GM18498 (cell line): ENCODE data around the gene C1QTNF4.

Experiments used
- ATAC-seq: cut with Tn5 transposase; IDR thresholded peaks from one replicate; pipeline ENCODE4 v1.9.1; 2021; ENCODE audit warnings: mild to moderate bottlenecking, moderate library complexity; ENCODE audit not compliant: unreplicated experiment

Gene C1QTNF4

GRCh38 chr11:47593492-47593933 is 698 bp downstream of the C1QTNF4 start:
- ATAC-seq = no peak

DNA sequence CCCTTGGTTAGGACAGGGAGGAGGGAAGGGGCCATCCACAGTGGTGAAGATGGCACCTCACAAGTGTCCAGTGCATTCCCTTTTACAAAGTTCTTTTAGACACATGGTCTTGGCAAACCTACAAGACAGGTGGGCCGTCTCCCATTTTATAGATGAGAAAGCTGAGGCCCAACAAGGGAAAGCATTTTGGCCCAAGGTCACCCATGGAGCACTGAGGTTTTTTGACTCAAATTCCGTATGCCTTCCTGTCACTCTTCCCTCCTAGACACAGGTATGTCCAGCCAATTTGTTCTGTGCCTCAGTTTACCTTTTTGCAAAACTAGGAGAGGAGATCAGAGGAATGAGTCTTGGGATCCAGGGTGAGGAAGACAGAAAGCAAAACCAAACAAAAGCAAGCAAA is 1.2 kb downstream of the C1QTNF4 start:
- ATAC-seq = no peak

DNA sequence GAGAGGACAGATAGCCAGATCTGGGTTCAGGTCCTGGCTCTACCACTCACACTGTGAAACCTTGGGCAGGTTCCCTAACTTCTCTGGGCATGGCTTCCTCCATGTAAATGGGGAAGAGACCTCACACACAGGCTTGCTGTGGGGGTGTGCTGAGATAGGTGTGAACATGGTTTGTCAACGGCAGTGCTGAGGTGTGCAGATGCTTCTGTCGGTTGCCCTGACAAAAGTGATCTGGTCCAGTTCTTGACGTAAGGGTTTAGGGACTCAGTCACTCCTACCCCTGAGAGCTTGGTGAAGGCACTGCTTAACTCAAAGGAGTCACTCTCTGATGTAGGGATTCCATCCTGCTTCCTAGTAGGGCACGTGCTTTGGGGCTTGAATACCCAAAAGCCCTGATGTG is 2.0 kb downstream of the C1QTNF4 start:
- no peak for ATAC-seq

GRCh38 chr11:47591764-47592163 is 2.4 kb downstream of the C1QTNF4 start:
- no peak for ATAC-seq

GRCh38 chr11:47589977-47590861 is 4.0 kb downstream of the C1QTNF4 start:
- ATAC-seq = no peak

- ATAC-seq = no peak
Observed at GRCh38 chr11:47589584-47589976, 4.6 kb downstream of the C1QTNF4 start.

DNA sequence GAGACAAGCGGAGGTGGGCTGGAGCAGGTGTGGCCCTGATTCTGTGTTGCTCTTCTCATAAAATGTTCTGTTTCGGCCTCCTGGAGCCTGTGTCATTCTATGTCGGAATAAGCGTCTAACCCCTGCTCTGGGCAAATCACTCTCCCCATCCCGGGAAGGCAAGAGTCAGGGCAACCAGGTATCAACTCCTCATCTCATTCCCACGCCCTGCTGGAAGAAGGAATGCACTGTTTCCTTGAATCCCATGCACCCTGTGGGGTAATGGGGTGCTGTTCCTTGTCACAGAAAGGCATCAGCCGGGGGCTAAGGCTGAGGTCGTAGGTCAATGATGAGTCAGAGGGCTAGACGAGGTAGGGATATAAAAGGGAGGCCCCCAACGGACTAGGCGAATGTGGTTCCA is 5.1 kb downstream of the C1QTNF4 start:
- ATAC-seq = no peak

DNA sequence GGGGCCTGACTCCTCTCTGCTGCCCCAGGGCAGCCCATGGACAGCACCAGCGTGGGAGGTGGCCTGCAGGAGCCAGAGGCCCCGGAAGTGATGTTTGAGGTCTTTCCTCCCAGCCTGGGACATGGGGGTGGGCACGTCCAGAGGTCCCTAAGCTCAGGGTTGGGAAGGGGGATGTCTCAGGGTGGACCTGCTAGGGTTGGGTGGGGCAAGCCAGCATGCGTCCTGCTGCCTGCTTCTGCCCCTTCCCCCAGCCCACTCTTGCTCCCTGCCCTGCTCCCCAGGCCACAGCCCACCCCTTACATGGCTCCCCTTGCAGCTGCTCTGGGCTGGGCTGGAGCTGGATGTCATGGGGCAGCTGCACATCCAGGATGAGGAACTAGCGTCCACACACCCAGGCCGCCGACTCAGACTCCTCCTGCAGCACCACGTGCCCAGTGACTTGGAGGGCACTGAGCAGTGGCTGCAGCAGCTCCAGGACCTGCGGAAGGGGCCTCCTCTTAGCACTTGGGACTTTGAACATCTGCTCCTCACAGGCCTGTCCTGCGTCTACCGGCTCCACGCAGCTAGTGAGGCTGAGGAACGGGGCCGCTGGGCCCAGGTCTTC is 6.4 kb downstream of the C1QTNF4 start:
- ATAC-seq = no peak

- no peak for ATAC-seq
Observed at GRCh38 chr11:47587039-47587716, 7.0 kb downstream of the C1QTNF4 start.

DNA sequence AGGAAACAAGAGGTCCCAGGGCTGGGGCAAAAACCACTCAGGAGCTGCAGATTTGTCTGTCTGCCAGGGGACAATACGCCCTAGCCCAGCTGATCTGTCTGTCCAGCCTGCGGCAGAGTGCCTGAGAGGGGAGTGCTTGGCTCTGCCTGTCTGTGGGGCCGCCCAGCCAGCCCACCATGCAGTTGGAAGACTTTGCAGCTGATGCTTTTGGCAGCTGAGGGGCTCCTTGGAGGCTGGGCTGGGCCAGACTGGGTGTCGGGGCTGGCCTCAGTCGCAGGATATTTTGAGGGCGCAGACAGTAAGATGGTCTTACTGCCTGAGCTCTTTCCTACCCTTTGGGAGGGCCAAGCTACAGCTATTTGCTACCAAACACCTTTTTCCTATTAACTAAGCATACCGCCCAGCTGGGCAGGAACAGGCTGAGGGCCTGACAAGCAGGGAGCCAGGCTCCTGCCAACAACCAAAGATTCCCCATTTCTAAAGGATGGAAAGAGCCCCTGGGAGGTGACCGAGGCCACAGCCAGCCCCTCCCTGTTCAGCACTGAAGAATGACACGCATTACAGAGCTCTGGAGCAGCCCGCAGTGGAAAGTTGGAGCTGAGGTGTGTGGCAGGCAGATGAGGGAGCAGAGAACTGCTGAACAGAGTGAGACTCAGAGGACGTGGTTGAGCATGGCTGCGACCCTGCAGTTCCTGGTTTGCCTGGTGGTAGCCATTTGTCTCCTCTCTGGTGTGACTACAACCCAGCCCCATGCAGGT is 7.9 kb downstream of the C1QTNF4 start, which contains the start of gene FAM180B:
TSS of gene FAM180B (plus strand) at position 581 of the 758 bp plus-strand sequence. CDS start at position 672, 91 bp downstream.
- ATAC-seq = no peak

DNA sequence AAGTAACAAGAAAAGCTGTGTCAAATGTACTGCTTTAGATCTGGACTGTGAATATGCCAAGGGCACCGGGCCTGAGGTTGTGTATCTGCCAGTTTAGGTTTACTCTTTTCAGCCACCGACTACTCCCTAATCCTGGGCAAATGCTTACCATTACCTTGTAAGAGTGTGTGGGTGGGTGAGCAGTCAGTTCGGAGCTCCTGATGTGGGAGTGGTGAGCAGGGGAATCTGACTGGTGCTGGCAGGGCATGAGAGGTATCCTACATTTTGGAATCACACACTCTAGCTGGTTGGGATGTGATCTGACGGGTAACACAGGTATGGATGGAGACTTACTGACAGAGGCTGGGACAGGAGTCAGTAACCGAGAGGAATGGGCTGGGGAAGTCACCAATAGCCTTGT is 10.4 kb downstream of the C1QTNF4 start:
- no peak for ATAC-seq

DNA sequence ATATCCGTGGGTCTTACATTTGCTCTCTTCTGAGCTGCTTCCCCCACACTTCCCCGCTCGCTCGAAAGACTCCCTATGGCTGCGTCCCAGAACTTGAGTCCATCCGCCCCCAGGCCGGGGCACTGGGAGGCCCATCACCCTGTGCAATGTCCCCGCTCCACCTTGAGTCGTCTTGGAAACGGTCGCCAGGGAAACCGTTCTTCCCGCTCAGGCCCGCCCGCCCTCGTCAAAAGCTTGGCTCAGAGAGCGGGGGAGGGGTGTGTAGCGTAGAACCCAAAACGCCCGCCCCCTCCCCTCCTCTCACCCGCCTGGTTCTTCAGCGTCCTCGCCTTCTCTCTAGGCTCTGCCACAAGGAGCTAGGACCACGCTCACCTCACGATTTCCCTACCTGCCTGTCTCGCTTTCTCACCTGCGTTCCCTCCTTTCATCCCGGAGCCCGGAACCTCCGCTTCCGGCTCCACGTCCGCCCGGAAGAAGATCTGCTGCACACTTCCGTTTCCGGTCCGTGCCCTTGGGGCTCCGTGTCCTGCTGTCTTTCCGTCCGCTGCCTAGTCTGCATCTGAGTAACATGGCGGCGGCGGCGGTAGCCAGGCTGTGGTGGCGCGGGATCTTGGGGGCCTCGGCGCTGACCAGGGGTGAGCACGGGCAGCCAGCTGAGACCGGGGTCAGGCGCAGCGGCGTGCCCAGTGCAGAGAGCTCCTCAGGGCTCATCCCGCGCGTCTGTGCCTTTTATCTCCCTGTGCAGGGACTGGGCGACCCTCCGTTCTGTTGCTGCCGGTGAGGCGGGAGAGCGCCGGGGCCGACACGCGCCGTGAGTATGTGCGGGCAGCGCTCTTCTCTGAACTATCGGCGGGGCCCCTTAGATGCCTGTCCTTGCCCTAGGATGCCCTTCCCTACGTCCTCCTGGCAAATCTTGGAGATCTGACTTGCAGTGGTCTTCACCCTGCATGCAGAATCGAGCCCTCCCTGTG is 15.4 kb downstream of the C1QTNF4 start, which contains the start of the genes KBTBD4 and NDUFS3:
TSS of gene KBTBD4 (minus strand) at position 447 of the 971 bp plus-strand sequence. CDS start at position 428, 19 bp downstream.
TSS of gene NDUFS3 (plus strand) at position 551 of the 971 bp plus-strand sequence. CDS start at position 569, 18 bp downstream.
- peak; percentile 91 for ATAC-seq

DNA sequence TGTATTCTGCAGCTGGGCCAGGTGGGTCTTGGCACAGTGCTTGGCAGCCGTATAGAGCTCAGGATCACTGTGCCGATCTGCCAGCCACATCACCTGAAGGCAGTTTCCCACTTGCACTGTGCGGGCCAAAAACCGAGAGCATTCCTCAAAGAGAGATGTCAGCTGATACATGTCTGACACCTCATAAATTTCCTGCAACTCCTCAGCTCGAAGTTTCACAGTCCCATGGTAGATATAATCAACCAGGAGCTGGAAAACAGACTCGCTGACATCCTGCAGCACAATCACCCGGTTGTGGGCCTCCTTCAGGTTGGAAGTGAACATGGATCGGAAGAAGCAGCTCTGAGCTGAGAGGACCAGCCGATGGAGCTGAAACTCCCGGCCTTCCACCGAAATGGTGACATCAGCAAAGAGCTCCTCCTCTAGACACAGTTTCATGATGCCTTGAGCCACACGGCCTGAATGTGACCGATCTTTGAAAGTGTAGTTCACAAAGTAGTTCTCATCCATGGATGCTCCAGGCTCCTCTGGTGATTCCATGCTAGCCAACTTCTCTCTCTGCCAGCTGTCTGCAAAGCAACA is 16.7 kb downstream of the C1QTNF4 start:
- ATAC-seq = no peak

GRCh38 chr11:47573321-47573720 is 20.9 kb downstream of the C1QTNF4 start:
- no peak for ATAC-seq

- ATAC-seq = no peak
Observed at GRCh38 chr11:47572715-47573255, 21.4 kb downstream of the C1QTNF4 start.

DNA sequence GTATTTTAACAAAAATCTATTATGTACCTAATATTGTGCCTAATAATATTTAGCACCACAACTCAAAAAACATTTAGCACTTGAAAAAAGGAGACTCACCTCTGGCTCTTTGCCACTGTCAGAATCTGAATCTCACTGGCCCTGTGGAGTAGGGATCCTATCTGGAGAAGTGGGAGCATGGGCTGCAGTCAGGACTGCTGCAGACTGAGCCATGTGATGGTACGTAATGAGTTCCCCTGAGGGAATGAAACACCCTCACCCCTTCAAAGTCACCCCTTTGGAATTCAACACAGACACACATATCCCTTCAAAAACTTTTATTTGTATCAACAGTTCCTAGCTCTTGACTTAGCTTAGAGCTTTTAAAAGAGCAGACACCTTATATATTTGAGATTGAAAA is 22.3 kb downstream of the C1QTNF4 start:
- ATAC-seq = no peak

DNA sequence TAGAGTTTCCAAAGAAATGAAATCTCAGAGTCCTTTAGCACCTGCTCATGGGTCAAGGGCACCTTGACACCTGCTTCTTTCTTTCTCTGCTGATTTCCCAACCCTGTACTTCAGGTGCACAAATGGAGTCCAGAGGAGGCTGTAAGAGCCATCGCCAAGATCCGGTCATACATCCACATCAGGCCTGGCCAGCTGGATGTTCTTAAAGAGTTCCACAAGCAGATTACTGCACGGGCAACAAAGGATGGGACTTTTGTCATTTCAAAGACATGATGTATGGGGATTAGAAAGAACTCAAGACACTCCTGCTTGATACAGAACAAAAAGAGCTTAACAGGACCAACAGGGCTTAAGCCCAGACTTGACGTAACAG is 22.9 kb downstream of the C1QTNF4 start:
- ATAC-seq = no peak

DNA sequence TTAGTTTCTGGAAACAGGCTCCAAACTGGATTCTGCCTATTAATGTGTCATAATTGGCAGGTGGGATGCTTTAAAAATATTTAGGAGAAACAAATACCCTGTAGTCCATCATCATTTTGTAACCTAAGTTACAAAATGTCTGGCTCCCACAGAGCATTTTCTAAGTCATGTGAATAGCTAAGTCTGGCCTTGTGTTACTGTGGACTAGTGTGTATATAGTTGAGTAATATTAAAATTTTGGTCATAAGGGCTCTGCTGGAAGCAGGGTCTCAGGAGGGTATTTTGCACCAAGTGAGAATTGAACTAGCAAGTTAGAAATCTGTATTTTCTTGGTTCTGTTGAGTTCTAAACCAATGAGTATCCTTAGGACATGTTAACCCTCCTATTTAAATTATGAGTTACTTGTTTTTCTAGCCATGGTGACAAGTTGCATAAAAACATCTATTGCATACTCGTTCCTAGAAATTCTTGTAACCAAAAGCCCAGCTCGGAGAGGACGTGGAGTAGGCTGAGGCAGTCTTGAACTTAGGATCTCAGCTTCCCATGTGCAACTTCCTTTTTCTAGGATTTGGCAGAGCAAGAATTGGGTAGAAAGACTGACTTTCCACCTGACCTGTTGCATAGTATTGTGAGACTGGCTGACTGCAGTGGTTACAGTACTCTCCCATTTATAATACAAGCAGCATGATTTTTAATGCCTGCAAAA is 23.4 kb downstream of the C1QTNF4 start:
- ATAC-seq = no peak
